Measurements from ENCODE around the gene GTF2A2.

GRCh38 chr15:59649603-59650002, 7.7 kb downstream of the GTF2A2 start:
- TF ChIP-seq CTCF (IDR thresholded peaks at IDR 0.05; ENCODE audit: insufficient read depth, low read depth, low read length) = no peak
- no peak for TF ChIP-seq EZH2 (IDR thresholded peaks at IDR 0.05; ENCODE audit: insufficient read depth, low read length)
